HK-2 (cell line): ENCODE data around the gene C9orf78.

ENCODE experiments used
- DNase-seq: peaks from one replicate; pipeline ENCODE4 v3.0.0-alpha.2; 2018; ENCODE audit not compliant: unreplicated experiment

Gene C9orf78

DNA sequence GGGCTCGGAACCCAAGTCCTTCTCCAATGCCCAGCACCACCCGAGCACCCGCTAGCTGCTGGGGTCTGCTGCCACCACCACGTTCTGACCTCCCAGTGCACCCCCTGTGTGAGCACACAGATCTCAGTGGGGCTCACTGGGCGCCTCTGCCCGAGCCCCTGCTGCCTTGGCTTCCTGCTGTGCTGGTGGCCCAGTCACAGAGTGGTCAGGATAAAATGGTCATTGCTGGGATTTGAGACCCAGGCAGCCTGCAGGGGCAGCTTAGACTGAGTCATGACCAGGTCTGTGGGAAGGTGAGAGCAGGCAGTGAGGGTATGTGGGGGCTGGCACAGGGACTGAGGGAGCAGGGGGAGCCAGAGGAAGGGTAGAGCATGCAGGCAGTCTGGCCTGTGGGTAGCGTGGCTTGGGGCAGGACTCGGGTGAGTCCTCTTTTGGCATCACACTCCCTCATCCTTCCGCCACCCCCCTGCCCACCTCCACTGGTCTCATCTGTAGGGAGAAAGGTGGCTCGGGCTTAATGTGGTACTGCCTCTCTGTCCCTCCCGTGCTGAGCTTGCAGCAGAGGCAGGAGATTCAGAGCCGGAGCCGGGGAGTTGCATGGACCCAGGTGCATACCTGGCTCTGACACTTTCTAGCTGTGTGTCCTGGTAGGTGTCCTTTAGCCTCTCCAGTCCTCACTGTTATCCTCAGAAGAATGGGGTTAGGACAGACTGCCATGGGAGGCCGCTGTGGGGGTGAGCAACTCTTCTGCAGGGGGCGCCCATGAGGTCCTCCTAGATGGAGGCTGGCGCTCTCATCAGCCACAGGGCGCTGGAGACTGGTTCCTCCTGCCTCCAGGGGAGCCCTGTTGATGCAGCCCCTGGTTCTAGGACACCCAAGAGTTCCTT, 32.3 kb upstream of the C9orf78 start:
- DNase-seq: no peak

GRCh38 chr9:129866394-129867135, 31.5 kb upstream of the C9orf78 start:
- no peak for DNase-seq

DNA sequence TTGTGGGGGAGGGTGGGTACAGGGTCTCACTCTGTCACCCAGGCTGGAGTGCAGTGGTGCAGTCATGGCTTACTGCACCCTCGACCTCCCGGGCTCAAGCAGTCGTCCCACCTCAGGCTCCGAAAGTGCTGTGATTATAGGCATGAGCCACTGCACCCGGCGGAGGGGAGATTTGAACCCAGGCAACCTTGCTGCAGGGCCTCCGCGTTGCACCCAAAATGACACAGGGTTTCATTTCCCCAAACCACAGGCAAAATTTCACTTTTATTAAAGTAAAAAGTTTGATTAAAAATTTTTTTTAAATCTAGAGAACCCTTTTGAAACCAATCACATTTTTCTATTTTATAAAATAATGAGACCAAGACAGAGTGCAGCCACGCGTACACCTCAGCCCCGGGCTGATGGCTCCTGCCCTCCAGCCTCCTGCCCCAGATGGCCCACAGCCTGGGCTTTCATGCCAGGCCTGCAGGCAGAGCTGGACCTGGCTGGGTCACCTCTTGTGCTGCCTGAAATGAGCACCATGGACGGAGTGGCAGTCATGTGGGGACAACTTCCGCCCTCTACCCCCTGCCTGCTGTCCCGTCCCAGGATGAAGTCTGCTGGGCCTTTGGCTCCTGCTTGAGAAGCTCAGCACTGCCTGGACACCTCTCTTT, 30.7 kb upstream of the C9orf78 start:
- DNase-seq: no peak

DNA sequence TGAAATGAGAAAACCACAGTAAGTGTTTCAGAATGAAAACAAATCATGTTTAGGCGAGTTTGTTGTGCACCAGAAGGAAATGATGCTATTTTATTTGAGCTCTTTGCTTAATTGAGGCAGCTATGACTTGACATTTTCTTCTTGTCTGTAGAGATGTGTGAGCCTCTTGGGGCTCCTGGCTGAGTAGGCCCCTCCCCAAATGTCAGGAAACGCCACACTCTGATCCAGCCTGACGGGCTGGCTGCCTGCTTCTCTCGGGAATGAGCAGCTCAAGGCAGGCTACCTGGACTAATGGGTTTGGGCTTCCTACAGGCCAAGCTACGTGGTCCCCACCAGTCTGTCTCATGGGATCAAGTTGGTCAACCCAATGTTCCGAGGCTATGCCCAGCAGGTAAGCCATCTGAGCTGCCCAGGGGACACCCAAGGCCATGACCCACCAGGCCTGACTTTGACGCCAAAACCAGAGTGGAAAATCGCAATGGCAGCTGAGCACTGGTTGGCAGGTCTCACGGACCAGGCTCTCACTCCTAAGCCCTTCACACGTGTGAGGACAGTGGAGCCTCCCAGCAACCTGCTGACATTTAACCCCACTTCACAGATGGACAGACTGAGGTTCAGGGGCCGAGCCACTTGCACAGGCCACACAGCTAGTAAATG, 30.0 kb upstream of the C9orf78 start:
- no peak for DNase-seq

- peak; percentile 25 for DNase-seq
These were observed 28.1 kb upstream of the C9orf78 start for GRCh38 chr9:129863059-129863690.

- no peak for DNase-seq
These were observed 26.4 kb upstream of the C9orf78 start for GRCh38 chr9:129861447-129861827.

DNA sequence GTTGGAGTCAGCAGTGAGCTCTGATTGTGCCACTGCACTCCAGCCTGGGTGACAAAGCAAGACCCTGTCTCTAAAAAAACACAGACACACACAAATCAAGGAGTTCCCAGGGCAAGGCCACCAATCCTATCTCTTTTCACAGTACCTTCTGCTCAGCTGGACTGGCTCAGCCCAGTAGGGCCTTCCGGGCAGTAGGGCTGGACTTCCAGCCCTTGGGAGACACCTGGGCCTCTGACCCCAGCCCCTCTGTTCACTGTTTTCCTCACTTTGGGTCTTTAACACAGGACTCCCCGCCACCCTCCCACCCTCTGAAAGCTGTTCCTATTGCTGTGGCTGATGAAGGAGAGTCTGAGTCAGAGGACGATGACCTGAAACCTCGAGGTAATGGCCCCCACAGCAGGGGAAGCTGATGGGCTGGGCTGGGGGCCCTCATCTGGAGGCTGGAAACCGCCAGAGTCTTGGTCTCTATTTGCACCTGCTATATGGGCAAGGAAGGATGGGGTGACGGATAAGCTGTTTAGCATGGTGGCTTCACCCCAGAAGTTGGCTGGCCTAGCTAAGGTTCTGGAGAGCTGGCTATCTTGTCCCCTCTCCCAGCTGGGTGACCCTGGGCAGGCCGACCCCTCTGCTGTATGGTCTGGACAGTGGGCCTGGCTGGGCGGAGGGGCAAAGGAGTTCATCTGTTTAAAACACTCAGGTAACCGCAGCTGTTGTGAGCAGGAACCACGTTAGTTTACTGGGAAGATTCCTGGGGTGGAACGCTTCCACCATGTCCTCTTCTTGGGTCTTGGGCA, 25.8 kb upstream of the C9orf78 start:
- DNase-seq: no peak

- DNase-seq: no peak
These were observed 23.3 kb upstream of the C9orf78 start for GRCh38 chr9:129858167-129858962.

GRCh38 chr9:129857207-129857606, 22.1 kb upstream of the C9orf78 start:
- DNase-seq: no peak

- DNase-seq: no peak
These were observed 19.6 kb upstream of the C9orf78 start for GRCh38 chr9:129854588-129855110.

GRCh38 chr9:129853614-129854013, 18.5 kb upstream of the C9orf78 start:
- no peak for DNase-seq

GRCh38 chr9:129852579-129852978, 17.5 kb upstream of the C9orf78 start:
- no peak for DNase-seq

- no peak for DNase-seq
These were observed 16.7 kb upstream of the C9orf78 start for GRCh38 chr9:129851821-129852220.

- no peak for DNase-seq
These were observed 15.9 kb upstream of the C9orf78 start for GRCh38 chr9:129850821-129851550.

DNA sequence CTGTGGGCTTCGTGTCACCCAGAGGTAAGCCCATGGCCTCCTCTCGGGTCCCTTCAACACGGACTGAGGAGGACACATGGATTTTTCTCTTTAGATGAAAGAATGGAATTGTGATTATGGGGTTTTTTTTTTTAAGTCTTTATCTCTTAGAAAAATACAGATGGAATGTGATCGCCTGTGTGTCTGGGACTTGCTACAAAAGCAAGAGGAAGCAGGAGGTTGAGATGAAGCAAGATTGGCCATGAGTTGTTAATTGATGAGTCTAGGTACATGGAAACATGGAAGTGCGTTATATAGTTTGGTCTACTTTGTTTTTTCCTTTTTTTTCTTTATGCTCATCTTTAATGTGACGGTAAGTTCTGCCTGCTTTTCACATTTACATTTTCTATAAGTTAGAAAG, 14.8 kb upstream of the C9orf78 start:
- DNase-seq: no peak

DNA sequence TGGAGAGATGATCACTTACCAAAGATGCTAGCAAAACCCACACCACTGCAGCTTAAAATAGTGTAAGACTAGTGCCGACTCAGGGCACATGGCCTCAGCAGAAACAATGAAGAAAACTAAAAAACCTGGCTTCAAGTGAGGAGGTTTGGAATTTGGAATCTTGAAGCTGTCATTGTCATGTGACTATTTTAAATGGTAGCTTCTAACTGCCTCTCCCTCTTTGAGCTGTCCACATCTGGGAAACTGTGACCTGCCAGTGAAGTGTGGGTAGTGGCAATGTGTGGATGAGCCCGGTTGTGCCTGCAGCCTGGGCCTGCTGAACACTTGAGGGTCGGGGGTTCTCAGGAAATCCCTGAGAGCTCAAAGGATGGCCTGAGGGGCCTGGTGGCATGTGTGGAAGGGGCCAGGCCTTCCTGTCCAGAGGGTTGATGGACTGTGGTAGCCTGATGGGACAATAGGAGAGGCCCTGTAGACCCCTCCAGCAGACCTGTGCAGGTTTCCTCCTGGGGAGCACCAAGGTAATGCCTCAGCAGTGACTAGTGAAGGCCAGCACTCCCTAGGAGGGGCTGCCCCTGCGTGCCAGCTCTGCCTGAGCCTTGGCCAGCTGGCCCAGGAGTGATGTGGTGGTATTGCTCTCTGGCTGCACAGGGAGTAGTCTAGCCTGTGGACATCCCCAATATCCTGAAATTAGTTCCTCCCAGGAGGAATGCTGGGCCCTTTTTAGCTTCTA, 13.8 kb upstream of the C9orf78 start:
- DNase-seq: no peak

DNA sequence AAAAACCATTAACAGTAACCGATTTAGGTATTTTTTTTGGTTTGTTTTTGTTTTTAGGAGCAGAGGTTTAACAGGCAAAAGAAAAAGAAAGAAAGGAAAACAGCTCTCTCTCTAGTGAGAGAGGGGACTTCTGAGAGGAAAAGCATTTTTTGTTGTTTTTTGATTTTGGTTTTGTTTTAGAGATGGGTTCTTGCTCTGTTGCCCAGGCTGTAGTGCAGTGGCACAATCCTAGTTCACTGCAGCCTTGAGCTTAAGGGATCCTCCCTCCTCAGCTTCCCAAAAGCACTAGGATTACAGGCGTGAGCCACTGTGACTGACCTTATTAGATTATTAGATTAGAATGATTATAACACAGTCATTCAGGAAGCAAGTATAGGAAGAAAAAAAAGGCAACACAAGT, 10.3 kb upstream of the C9orf78 start:
- no peak for DNase-seq

DNA sequence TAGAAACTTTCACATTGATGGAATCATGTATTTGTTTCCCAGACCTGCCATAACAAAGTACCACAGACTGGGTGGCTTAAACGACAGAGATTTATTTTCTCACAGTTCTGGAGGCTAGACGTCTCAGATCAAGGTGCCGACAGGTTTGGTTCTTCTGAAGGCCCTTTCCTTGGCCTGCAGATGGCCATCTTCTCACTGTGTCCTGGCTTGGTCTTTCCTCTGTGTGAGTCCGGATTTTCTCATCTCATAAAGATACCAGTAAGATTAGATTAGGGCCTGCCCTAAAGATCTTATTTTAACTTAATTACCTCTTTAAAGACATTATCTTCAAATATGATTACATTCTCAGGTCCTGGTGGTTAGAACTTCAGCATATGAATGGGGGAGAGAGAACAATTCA, 6.0 kb upstream of the C9orf78 start:
- no peak for DNase-seq
